Measurements from ENCODE around the gene MFSD6L.

The MFSD6L gene

DNA sequence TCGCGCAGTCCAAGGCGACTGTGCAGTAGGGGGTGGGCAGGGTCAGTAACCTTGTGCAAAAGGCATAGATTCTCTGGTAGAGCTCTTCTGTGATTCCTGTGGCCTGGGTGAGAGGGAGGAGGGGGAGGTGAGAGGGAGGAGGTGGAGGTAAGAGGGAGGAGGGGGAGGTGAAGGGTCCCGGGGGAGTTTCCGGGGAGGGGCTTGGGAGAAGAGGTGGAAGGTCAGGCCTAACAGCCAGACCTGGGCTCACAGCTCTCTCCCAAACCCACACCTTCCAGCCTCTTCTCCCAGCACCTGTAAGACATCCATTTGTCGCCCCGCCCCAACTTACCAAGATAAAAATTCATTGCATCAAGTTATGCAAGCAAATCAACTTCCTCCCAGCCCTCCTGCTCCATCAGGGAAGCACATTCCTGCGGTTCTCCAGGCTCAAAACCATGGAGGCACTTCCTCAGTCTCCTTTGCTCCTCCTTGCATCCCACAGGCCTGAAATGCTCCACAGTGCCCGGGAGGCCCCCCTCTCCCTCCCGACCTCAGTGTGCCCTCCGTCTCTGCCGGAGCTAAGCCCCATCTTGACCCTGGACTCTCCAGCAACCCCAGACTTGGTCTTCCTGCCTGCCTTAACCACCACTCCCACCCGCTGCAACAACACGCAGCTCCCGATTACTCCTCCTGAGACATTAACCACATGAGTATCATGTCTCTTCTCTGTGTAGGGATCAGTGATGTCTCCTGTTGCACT, 37.8 kb upstream of the MFSD6L start:
- Histone ChIP-seq H3K9me3 (ENCODE audit: control insufficient read depth in 1 of 2, low read length in 2 of 2) (no peaks in the 10 kb centered on the region), H3K27me3 (ENCODE audit: control insufficient read depth in 1 of 2, insufficient read depth in 2 of 2, low read length in 2 of 2) (no peaks in the 10 kb centered on the region), H3K4me1 (ENCODE audit: control insufficient read depth in 1 of 2, insufficient read depth in 2 of 2, low read length in 2 of 2) (no peaks in the 10 kb centered on the region), H3K9ac (ENCODE audit: low read depth in 1 of 2, low read length in 2 of 2) (no peak overlapping the region), H3K27ac (ENCODE audit: low read depth, low read length) (no peak overlapping the region), H3K4me3 (ENCODE audit: low read depth in 1 of 2, low read length in 2 of 2) (no peak overlapping the region), H3K36me3 (ENCODE audit: control insufficient read depth in 1 of 2, insufficient read depth in 2 of 2, low read length in 2 of 2) (no peaks in the 10 kb centered on the region)

- Histone ChIP-seq H3K9me3 (ENCODE audit: control insufficient read depth in 1 of 2, low read length in 2 of 2) (no peaks in the 10 kb centered on the region), H3K27ac (ENCODE audit: low read depth, low read length) (no peak overlapping the region), H3K27me3 (ENCODE audit: control insufficient read depth in 1 of 2, insufficient read depth in 2 of 2, low read length in 2 of 2) (no peaks in the 10 kb centered on the region), H3K36me3 (ENCODE audit: control insufficient read depth in 1 of 2, insufficient read depth in 2 of 2, low read length in 2 of 2) (no peaks in the 10 kb centered on the region), H3K4me1 (ENCODE audit: control insufficient read depth in 1 of 2, insufficient read depth in 2 of 2, low read length in 2 of 2) (no peaks in the 10 kb centered on the region), H3K9ac (ENCODE audit: low read depth in 1 of 2, low read length in 2 of 2) (no peak overlapping the region), H3K4me3 (ENCODE audit: low read depth in 1 of 2, low read length in 2 of 2) (no peak overlapping the region)
Observed at GRCh38 chr17:8835631-8836364, 36.6 kb upstream of the MFSD6L start.

GRCh38 chr17:8835106-8835505, 35.9 kb upstream of the MFSD6L start:
- H3K9me3 ChIP-seq (ENCODE audit: control insufficient read depth in 1 of 2, low read length in 2 of 2) = no peaks in the 10 kb centered on the region
- no peaks in the 10 kb centered on the region for H3K27me3 ChIP-seq (ENCODE audit: control insufficient read depth in 1 of 2, insufficient read depth in 2 of 2, low read length in 2 of 2)
- no peak overlapping the region for H3K27ac ChIP-seq (ENCODE audit: low read depth, low read length)
- no peak overlapping the region for H3K9ac ChIP-seq (ENCODE audit: low read depth in 1 of 2, low read length in 2 of 2)
- H3K36me3 ChIP-seq (ENCODE audit: control insufficient read depth in 1 of 2, insufficient read depth in 2 of 2, low read length in 2 of 2) = no peaks in the 10 kb centered on the region
- H3K4me1 ChIP-seq (ENCODE audit: control insufficient read depth in 1 of 2, insufficient read depth in 2 of 2, low read length in 2 of 2) = no peaks in the 10 kb centered on the region
- H3K4me3 ChIP-seq (ENCODE audit: low read depth in 1 of 2, low read length in 2 of 2) = no peak overlapping the region

- peaks cover 0 to 6% of the 10 kb centered on the region in 2 donors for H3K36me3 ChIP-seq (ENCODE audit: control insufficient read depth in 1 of 2, insufficient read depth in 2 of 2, low read length in 2 of 2)
- H3K4me1 ChIP-seq (ENCODE audit: control insufficient read depth in 1 of 2, insufficient read depth in 2 of 2, low read length in 2 of 2) = no peaks in the 10 kb centered on the region
- no peak overlapping the region for H3K27ac ChIP-seq (ENCODE audit: low read depth, low read length)
- no peaks in the 10 kb centered on the region for H3K9me3 ChIP-seq (ENCODE audit: control insufficient read depth in 1 of 2, low read length in 2 of 2)
- no peaks in the 10 kb centered on the region for H3K27me3 ChIP-seq (ENCODE audit: control insufficient read depth in 1 of 2, insufficient read depth in 2 of 2, low read length in 2 of 2)
- H3K9ac ChIP-seq (ENCODE audit: low read depth in 1 of 2, low read length in 2 of 2) = no peak overlapping the region
- no peak overlapping the region for H3K4me3 ChIP-seq (ENCODE audit: low read depth in 1 of 2, low read length in 2 of 2)
Observed at GRCh38 chr17:8832711-8833352, 33.7 kb upstream of the MFSD6L start.

- H3K4me1 ChIP-seq (ENCODE audit: control insufficient read depth in 1 of 2, insufficient read depth in 2 of 2, low read length in 2 of 2) = no peaks in the 10 kb centered on the region
- no peaks in the 10 kb centered on the region for H3K9me3 ChIP-seq (ENCODE audit: control insufficient read depth in 1 of 2, low read length in 2 of 2)
- H3K4me3 ChIP-seq (ENCODE audit: low read depth in 1 of 2, low read length in 2 of 2) = no peak overlapping the region
- no peak overlapping the region for H3K27ac ChIP-seq (ENCODE audit: low read depth, low read length)
- no peak overlapping the region for H3K9ac ChIP-seq (ENCODE audit: low read depth in 1 of 2, low read length in 2 of 2)
- H3K27me3 ChIP-seq (ENCODE audit: control insufficient read depth in 1 of 2, insufficient read depth in 2 of 2, low read length in 2 of 2) = no peaks in the 10 kb centered on the region
- H3K36me3 ChIP-seq (ENCODE audit: control insufficient read depth in 1 of 2, insufficient read depth in 2 of 2, low read length in 2 of 2) = peaks cover 0 to 6% of the 10 kb centered on the region in 2 donors
Observed at GRCh38 chr17:8831234-8831849, 32.2 kb upstream of the MFSD6L start.

- no peak overlapping the region for H3K27ac ChIP-seq (ENCODE audit: low read depth, low read length)
Observed at GRCh38 chr17:8830141-8830540, 31.0 kb upstream of the MFSD6L start.

DNA sequence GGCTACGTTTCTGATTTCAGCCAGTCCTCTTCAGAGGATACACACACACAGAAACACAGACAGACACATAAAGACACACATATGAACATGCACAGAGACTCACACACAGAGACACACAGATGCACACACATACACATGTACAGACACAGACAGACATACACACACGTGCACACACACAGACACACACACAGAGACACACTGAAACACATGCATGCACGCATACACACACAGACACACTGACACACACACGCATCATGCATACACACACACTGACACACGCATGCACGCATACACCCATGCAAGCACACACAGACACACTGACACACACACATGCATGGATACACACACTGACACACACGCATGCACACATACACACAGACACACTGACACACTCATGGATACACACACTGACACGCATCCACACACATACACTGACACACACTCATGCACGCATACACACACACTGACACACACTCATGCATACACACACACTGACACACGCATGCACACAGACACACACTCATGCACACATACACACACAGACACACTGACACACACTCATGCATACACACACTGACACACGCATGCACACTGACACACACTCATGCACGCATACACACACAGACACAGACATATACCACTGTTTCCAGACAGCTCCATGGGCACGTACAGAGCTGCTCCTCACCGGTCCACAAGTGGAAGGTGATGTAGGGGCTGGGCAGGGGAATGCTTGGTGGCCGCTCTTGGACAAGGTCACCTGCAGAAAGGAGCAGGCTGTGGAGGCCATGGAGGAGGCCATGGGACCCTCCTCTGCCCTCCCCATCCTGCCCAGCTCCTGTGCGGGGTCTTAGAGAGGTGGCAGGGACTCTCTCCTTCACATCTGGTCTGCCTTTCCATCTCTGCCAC, 30.1 kb upstream of the MFSD6L start:
- Histone ChIP-seq H3K9me3 (ENCODE audit: control insufficient read depth in 1 of 2, low read length in 2 of 2) (no peaks in the 10 kb centered on the region), H3K4me1 (ENCODE audit: control insufficient read depth in 1 of 2, insufficient read depth in 2 of 2, low read length in 2 of 2) (no peaks in the 10 kb centered on the region), H3K27ac (ENCODE audit: low read depth, low read length) (no peak overlapping the region), H3K4me3 (ENCODE audit: low read depth in 1 of 2, low read length in 2 of 2) (no peak overlapping the region), H3K36me3 (ENCODE audit: control insufficient read depth in 1 of 2, insufficient read depth in 2 of 2, low read length in 2 of 2) (peaks cover 0 to 6% of the 10 kb centered on the region in 2 donors), H3K9ac (ENCODE audit: low read depth in 1 of 2, low read length in 2 of 2) (no peak overlapping the region), H3K27me3 (ENCODE audit: control insufficient read depth in 1 of 2, insufficient read depth in 2 of 2, low read length in 2 of 2) (no peaks in the 10 kb centered on the region)

More at GRCh38 chr17:8830141-8830540, 31.0 kb upstream of the MFSD6L start:
- H3K36me3 ChIP-seq (ENCODE audit: control insufficient read depth in 1 of 2, insufficient read depth in 2 of 2, low read length in 2 of 2) = peaks cover 0 to 6% of the 10 kb centered on the region in 2 donors
- no peaks in the 10 kb centered on the region for H3K27me3 ChIP-seq (ENCODE audit: control insufficient read depth in 1 of 2, insufficient read depth in 2 of 2, low read length in 2 of 2)
- no peaks in the 10 kb centered on the region for H3K9me3 ChIP-seq (ENCODE audit: control insufficient read depth in 1 of 2, low read length in 2 of 2)
- no peak overlapping the region for H3K4me3 ChIP-seq (ENCODE audit: low read depth in 1 of 2, low read length in 2 of 2)
- no peak overlapping the region for H3K9ac ChIP-seq (ENCODE audit: low read depth in 1 of 2, low read length in 2 of 2)
- H3K4me1 ChIP-seq (ENCODE audit: control insufficient read depth in 1 of 2, insufficient read depth in 2 of 2, low read length in 2 of 2) = no peaks in the 10 kb centered on the region

- Histone ChIP-seq H3K9me3 (ENCODE audit: control insufficient read depth in 1 of 2, low read length in 2 of 2) (no peaks in the 10 kb centered on the region), H3K9ac (ENCODE audit: low read depth in 1 of 2, low read length in 2 of 2) (no peak overlapping the region), H3K36me3 (ENCODE audit: control insufficient read depth in 1 of 2, insufficient read depth in 2 of 2, low read length in 2 of 2) (peaks cover 0 to 6% of the 10 kb centered on the region in 2 donors), H3K4me1 (ENCODE audit: control insufficient read depth in 1 of 2, insufficient read depth in 2 of 2, low read length in 2 of 2) (no peaks in the 10 kb centered on the region), H3K27me3 (ENCODE audit: control insufficient read depth in 1 of 2, insufficient read depth in 2 of 2, low read length in 2 of 2) (no peaks in the 10 kb centered on the region), H3K27ac (ENCODE audit: low read depth, low read length) (no peak overlapping the region), H3K4me3 (ENCODE audit: low read depth in 1 of 2, low read length in 2 of 2) (no peak overlapping the region)
Observed at GRCh38 chr17:8828517-8828875, 29.3 kb upstream of the MFSD6L start.

DNA sequence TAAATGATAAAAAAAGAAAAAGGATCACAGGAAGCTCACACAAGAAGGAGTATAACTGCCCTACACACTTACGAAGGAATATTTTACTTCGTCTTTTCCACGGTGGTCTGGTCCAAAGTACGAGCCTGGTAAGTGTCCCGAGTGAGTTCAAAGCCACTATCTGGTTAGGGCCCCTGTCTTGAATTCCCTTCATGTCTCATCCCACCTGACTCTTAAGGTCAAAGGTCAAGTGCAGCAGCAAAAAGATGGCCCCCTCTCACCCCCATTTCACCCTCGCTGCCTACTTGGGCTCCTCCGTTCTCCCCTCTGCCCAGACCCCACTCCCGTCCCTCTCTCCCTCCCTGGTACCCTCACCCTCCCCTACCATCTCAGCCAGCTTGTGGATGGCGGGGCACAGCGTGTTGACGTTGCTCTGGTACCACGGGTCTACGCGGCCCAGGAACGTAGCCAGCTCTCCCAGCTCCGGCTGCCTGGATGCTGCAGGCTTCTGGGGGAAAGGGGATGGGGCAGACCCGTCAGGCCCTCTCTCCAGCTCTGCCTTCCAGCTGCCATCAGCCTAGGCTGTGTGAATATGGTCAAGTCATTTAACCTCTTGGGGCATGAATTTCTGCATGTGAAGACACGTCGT, 27.8 kb upstream of the MFSD6L start:
- no peak overlapping the region for H3K4me3 ChIP-seq (ENCODE audit: low read depth in 1 of 2, low read length in 2 of 2)
- no peaks in the 10 kb centered on the region for H3K9me3 ChIP-seq (ENCODE audit: control insufficient read depth in 1 of 2, low read length in 2 of 2)
- H3K27ac ChIP-seq (ENCODE audit: low read depth, low read length) = no peak overlapping the region
- no peak overlapping the region for H3K9ac ChIP-seq (ENCODE audit: low read depth in 1 of 2, low read length in 2 of 2)
- peaks cover 0 to 6% of the 10 kb centered on the region in 2 donors for H3K36me3 ChIP-seq (ENCODE audit: control insufficient read depth in 1 of 2, insufficient read depth in 2 of 2, low read length in 2 of 2)
- H3K27me3 ChIP-seq (ENCODE audit: control insufficient read depth in 1 of 2, insufficient read depth in 2 of 2, low read length in 2 of 2) = no peaks in the 10 kb centered on the region
- H3K4me1 ChIP-seq (ENCODE audit: control insufficient read depth in 1 of 2, insufficient read depth in 2 of 2, low read length in 2 of 2) = no peaks in the 10 kb centered on the region

Data from duodenal mucosa (tissue), 2 donors.